Calu3 (cell line): ENCODE results near the gene PUS10. TPM values are rescaled to one million over a fixed set of nuclear protein-coding genes. Genes with fewer than 3 reads are reported as not detected.

ENCODE experiments used
- BruUV-seq: library from RNA; stranded (reverse); fragments of 400-500 nt; replicated peaks from 2 replicates; lab custom pipeline; 2021; lab: Mats Ljungman, UMichigan
- CTCF ChIA-PET: fragments of 300-600 bp; sonication (Branson Sonifier 250); formaldehyde crosslinking; loops from one replicate; lab custom pipeline; 2022; ENCODE audit warnings: antibody characterized with exemption; lab: Charles Lee
- DNase-seq: peaks from one replicate; pipeline ENCODE4 v3.0.0; 2022
- H3K27ac Mint-ChIP-seq: one replicate; pipeline ENCODE4 v1.8.0; 2022; ENCODE audit warnings: mixed read lengths; ENCODE audit not compliant: unreplicated experiment
- H3K27me3 Mint-ChIP-seq: one replicate; pipeline ENCODE4 v1.8.0; 2022; ENCODE audit warnings: mixed read lengths; ENCODE audit not compliant: unreplicated experiment
- H3K36me3 Mint-ChIP-seq: one replicate; pipeline ENCODE4 v1.8.0; 2022; ENCODE audit warnings: mild to moderate bottlenecking, moderate library complexity, mixed read lengths; ENCODE audit not compliant: insufficient read depth, unreplicated experiment
- H3K4me1 Mint-ChIP-seq: one replicate; pipeline ENCODE4 v1.8.0; 2022; ENCODE audit warnings: mild to moderate bottlenecking, low read depth, mixed read lengths; ENCODE audit not compliant: unreplicated experiment
- H3K4me3 Mint-ChIP-seq: one replicate; pipeline ENCODE4 v1.8.0; 2022; ENCODE audit warnings: mild to moderate bottlenecking, low read depth, moderate library complexity, mixed read lengths; ENCODE audit not compliant: unreplicated experiment
- H3K9me3 Mint-ChIP-seq: one replicate; pipeline ENCODE4 v1.8.0; 2022; ENCODE audit warnings: low read depth, mixed read lengths; ENCODE audit not compliant: unreplicated experiment
- intact Hi-C: fragments of 100-400 bp; cut with micrococcal nuclease; formaldehyde crosslinking; loops from one replicate; pipeline ENCODE4 v1.10.0; 2022; ENCODE audit not compliant: unreplicated experiment
- total RNA-seq: library from RNA; stranded (reverse); gene quantifications from 2 replicates; pipeline ENCODE4 v1.2.3, GENCODE V29; 2022
- TF ChIP-seq, protein P1 (sequence below): fragments of 200-600 bp; IDR thresholded peaks from one replicate; pipeline ENCODE4 v1.8.0; 2022; ENCODE audit warnings: antibody characterized with exemption; ENCODE audit not compliant: unreplicated experiment

The PUS10 gene
- total RNA-seq, 1 experiment from 2014 or later, result 7.2 TPM

DNA sequence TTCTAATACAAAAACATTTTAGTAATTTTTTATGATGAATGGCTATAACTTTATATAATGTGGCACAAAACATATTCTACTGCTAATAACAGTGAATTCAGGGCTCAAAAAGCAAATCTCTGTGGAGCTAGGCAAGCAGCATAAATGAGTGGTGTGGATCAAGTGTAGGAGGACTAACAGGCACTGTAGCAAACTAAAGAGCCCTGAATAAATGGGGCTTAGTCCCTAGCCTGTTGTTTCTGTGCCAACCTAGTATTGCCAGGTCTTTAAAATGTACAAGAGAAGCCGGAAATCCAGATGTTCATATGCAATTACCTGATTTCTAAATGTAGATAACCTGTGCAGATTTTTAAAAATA is 118.2 kb downstream of the PUS10 start:
- no TSS peak for BruUV-seq
- DNase-seq, result no peak
- peaks cover 9% of the 10 kb centered on the region for H3K4me1 Mint-ChIP-seq
- H3K4me3 Mint-ChIP-seq, result no peak overlapping the region
- intact Hi-C loops, result no loop called here
- no peaks in the 10 kb centered on the region for H3K9me3 Mint-ChIP-seq
- no peaks in the 10 kb centered on the region for H3K27me3 Mint-ChIP-seq
- CTCF ChIA-PET, result no interaction called here
- TF ChIP-seq, protein P1, sequence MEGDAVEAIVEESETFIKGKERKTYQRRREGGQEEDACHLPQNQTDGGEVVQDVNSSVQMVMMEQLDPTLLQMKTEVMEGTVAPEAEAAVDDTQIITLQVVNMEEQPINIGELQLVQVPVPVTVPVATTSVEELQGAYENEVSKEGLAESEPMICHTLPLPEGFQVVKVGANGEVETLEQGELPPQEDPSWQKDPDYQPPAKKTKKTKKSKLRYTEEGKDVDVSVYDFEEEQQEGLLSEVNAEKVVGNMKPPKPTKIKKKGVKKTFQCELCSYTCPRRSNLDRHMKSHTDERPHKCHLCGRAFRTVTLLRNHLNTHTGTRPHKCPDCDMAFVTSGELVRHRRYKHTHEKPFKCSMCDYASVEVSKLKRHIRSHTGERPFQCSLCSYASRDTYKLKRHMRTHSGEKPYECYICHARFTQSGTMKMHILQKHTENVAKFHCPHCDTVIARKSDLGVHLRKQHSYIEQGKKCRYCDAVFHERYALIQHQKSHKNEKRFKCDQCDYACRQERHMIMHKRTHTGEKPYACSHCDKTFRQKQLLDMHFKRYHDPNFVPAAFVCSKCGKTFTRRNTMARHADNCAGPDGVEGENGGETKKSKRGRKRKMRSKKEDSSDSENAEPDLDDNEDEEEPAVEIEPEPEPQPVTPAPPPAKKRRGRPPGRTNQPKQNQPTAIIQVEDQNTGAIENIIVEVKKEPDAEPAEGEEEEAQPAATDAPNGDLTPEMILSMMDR, result no peak
- H3K27ac Mint-ChIP-seq, result no peak overlapping the region
- peaks cover 25% of the 10 kb centered on the region for H3K36me3 Mint-ChIP-seq

DNA sequence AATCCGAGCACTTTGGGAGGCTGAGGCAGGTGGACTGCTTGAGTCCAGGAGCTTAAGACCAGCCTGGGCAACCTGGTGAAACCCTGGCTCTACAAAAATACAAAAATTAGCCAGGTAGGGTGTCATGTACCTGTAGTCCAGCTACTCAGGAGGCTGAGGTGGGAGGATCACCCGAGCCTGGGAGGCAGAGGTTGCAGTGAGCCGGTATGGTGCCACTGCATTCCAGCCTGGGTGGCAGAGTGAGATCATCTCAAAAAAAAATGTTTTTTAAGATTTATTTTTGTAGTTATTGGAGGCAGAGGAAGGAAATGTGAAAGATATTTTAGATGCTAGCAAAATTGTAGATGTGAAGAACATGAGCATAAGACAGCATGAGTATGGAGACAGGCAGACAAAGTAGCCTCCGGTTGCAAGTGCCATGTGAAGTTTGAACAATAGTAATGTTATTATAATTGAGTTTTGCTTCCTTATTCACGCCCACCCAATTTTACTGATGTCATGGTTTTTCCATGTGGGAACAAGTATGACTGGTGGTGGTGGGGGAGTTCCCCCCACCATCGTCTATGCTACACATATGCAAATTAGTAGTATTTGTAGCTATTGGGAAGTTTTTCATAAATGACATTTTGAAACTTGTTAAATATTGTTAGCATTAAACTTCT is 118.7 kb downstream of the PUS10 start:
- CTCF ChIA-PET, result no interaction called here
- peaks cover 25% of the 10 kb centered on the region for H3K36me3 Mint-ChIP-seq
- H3K4me3 Mint-ChIP-seq, result no peak overlapping the region
- no peaks in the 10 kb centered on the region for H3K9me3 Mint-ChIP-seq
- DNase-seq, result no peak
- H3K27me3 Mint-ChIP-seq, result no peaks in the 10 kb centered on the region
- TF ChIP-seq, protein P1, result no peak
- intact Hi-C loops, result no loop called here
- H3K4me1 Mint-ChIP-seq, result peaks cover 9% of the 10 kb centered on the region
- BruUV-seq, result no TSS peak
- no peak overlapping the region for H3K27ac Mint-ChIP-seq

DNA sequence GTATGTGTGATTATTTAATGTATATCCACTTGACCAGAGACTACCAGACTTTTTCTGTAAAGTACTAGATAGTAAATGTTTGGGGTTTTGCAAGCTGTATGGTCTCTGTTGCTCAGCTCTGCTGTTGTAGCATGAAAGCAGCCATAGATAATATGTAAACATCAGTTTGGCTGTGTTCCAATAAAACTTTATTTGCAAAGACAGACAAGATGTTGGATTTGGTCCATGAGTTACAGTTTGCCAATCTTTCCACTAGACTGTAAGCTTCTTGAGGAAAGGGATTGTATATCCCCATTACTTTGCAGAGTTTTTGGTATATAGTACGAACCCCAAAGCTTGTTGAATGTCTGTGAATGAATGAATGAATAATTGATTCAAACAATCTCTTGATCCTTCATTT is 119.5 kb downstream of the PUS10 start:
- Mint-ChIP-seq H3K27me3 (no peaks in the 10 kb centered on the region), H3K36me3 (peaks cover 26% of the 10 kb centered on the region)

More for the DNA sequence above, 119.5 kb downstream of the PUS10 start:
- TF ChIP-seq, protein P1, result no peak
- Mint-ChIP-seq H3K27ac (no peak overlapping the region), H3K4me1 (peaks cover 9% of the 10 kb centered on the region), H3K4me3 (no peak overlapping the region), H3K9me3 (no peaks in the 10 kb centered on the region)
- DNase-seq, result no peak
- CTCF ChIA-PET, result no interaction called here
- intact Hi-C loops, result no loop called here
- no TSS peak for BruUV-seq

Other genes with a start within 250 kb of the PUS10 start
- 20.3 and 23.4 TPM in 2 replicates for gene REL, start 136.7 kb downstream of the PUS10 start, total RNA-seq
- gene PEX13, start 535 bp downstream of the PUS10 start, total RNA-seq, result 32.0 and 37.4 TPM in 2 replicates
- 11.5 and 16.3 TPM in 2 replicates for gene SANBR, start 47.6 kb upstream of the PUS10 start, total RNA-seq
- 17.1 and 17.4 TPM in 2 replicates for gene C2orf74, start 143.9 kb upstream of the PUS10 start, total RNA-seq